Retina (tissue), 1 donor: ENCODE measurements around the gene CAMSAP1.
"Not testable (repeated sequence)": the region's sequence is repeated elsewhere in the genome, so short reads cannot be mapped to it uniquely, and the experiment has no call there.

Experiments
- DNase-seq: peaks from one replicate; pipeline ENCODE4 v3.0.0-alpha.2; 2016

Gene CAMSAP1

DNA sequence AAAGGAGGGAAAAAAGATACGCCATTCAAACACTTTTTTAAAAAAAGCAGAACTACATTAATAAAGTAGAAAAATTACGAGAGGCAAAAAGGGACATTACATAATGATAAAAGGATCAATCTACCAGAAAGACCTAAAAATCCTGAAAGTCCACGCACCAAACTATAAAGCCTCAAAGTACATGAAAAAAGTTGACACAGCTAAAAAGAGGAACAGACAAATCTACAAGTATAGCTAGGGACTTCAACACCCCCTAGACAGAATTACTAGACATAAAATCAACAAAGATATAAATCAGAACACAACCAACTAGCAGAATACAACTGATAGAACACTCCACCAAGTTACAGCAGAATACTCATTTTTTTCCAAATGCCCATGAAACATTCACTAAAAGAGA is 11.1 kb downstream of the CAMSAP1 start:
- DNase-seq: no peak

DNA sequence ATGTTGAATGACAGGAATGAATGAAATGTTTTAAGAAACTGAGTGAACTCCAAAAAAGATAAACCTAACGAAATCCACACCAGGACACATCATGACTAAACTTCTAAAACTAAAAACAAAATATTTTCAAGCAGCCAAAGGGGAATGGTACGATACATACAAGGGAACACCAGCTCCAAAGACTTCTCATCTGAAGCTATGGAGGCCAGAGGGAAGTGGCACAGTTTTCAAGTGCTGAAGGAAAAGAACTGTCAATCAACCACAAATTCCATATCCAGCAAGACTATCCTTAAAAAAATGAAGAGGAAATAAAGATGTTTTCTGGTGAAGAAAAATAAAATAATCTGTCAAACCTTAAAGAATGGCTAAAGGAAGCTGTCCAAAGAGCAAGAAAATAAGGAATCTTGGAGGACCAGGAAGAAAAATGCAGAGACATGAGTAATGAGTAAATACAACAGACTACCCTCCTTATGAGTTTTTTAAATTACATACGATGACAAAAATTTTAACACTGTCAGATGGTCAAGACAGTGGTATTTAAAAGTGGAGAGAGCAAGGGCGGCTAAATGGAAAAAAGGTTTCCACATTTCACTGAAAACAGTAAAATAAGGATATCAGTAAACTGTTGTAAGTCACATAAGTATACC is 12.0 kb downstream of the CAMSAP1 start:
- DNase-seq: no peak

DNA sequence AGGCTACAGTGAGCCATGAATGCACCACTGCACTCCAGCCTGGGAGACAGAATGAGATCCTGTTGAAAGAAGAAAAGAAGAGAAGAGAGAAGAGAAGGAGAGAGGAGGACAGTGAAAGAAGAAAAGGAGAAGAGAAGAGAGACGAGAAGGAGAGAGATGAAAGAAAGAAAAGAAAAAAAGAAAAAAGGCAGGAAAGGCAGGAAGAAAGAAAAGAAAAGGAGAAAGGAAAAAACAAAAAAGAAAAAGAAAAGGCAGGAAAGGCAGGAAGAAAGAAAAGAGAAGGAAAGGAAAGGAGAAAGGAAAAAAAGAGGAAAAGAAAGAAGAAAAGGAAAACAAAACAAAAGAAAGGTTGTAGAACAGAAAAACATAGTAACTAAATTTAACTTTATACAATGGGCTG is 14.2 kb downstream of the CAMSAP1 start:
- DNase-seq: no peak

DNA sequence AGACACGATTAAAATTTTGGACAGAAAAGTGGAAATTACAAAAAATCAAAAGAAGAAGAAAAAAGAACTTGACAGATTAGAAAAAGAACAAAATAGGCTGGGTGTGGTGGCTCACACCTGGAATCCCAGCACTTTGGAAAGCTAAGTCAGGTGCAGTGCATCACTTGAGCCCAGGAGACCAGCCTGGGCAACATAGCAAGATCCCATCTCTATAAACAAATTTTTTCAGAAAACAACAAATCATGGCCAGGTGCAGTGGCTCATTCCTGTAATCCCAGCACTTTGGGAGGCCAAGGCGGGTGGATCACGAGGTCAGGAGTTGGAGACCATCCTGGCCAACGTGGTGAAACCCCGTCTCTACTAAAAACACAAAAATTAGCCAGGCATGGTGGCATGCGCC is 15.0 kb downstream of the CAMSAP1 start:
- not testable (repeated sequence) for DNase-seq

DNA sequence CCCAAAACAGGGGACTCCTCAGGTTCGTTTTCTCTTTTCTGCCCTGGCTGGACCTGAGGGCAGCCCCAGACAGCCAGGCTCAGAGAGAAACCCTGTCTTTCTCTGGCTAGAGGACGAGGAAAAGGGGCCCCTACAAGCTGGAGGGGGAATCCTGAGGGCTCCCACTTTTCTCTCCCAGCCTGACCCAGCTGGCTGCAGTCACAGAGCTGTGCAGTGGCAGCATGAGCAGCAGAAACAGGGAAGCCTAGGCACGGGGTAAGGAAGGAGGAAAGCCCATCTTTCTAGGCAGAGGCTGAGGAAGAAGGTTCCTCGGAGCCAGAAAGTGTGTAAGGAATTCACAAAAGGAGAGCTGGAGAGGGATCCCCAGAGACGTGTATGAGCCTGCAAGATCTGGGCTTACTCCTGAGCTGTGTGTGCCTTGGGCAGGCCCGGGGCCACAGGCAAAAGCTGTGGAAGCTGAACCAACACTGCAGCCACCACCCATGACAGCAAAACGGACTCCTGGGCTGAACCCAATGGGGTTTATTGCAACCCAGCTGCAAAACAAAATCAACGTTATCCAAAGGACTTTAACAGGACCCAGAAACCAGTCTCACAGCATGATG is 16.2 kb downstream of the CAMSAP1 start:
- no peak for DNase-seq

DNA sequence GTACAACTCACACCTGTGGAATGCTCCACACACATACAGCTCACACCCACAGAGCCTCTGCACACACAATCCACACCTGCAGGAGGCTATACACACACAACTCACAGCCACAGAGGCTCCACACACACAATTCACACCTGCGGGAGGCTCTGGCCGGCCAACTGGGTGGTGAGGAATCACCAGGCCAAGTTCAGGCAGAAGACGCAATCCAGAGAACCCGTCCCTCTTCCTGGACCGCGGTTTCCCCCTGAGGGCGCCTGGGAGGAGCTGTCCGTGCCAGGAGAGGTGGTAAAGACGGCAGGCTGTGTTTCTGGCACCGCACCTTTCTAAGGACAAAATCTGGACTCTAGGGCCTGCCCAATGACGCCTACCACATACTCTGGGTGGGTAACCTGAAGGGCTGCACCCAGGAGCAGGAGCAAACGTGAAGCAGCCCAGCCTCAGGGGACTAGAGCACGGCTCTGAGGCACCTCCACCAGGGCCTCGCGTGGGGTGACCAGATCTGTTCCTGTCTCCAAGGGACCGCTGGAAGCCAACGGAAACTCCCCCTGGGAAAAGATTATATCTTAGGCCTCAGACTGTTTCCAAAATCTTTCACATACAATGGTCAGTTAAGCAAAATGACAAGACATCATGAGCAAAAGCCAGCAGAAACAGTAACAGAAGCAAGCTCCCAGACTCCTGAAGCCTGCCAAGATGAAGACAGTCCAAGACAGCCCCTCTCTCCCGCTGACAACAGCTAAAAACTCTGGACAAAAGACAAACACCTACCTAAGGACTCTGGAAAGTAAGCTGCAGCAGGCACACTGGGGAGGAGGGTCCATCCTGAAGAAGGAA is 16.9 kb downstream of the CAMSAP1 start:
- DNase-seq: no peak

DNA sequence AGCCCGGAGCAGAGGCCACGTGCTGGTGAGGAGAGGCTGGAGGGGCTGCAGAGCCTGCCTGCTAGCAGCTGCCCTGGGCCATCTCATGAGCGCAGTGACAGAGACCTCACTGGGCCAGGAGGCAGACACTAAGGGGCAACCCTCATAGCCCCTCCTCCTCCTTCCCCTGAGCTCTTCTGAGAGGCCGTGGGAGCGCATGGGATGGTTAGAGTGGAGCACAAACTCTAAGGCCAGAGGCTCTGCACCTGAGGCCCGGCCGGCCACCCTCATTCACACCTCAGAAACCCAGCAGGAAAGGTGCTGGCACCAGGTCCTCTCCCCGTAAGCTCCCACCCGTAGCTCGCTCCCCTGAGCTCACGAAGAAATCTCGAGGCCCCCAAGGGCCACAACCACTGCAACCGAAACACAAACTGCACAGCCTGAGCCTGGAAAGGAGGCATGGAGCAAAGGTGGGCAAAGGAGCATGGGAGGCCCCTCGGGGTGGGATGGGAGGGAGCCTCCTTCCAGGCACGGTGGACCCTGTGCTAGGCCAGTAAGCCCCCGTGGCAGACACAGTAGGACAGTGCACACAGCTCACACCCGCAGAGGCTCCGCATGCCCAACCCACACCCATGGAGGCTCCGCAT is 17.7 kb downstream of the CAMSAP1 start:
- DNase-seq: no peak

DNA sequence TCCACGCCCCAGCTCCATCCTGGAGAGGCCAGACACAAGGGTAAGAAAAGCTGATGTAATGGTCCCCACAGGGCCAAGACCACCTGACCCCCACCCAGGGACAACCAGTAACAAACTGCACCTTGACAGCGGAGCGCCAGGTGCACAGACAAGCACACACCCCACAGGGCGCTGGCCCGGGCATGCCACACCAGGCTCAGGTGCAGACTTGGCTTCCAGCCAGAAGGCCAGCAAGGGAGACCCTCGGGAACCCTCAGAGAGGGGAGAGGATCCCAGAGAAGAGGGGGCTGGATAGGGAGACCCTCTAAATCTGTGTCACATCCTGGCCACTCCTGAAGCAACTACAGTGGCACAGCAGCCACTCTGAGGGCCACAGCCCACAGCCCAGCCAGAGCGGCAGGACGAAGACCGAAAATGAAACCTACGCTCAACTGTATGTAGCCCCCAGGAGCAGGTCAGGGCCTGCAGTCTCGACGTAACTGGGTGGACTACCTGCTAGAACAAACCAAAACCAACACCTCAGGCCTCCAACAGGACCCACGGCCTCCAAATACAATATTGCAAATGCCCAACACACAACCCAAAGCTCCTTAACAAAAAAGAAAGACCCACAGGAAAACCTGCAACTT is 18.5 kb downstream of the CAMSAP1 start:
- no peak for DNase-seq

DNA sequence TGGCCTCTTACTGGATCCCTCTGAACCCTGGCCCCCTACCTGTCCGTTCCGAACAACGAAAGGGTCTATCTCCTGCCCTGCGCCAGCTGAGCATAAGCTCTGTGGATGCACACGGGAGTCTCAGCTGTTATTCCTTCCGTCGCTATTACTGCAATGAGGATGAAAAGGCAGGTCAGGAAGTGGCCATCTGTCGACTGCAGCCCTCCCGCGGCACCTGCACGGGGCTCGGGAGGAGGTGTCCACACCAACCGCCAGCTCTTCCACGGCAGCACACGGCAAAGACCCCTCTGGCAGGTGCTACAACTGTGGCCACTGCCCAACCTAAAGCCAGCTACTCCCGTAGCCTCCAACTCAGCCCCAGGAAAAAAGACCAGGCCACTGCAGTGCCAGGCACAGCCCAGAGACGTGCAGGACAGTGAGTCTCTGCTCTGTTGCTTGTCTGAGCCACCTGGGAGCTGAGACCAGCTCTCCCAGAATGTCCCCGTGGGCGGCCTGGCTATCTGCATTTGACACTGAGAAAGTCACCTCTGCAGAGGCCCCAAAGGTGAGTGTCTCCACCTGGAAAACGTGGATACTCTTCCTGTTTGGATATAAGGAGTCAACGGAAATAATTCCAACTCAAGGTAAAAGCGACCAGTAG is 19.1 kb downstream of the CAMSAP1 start:
- DNase-seq: no peak

DNA sequence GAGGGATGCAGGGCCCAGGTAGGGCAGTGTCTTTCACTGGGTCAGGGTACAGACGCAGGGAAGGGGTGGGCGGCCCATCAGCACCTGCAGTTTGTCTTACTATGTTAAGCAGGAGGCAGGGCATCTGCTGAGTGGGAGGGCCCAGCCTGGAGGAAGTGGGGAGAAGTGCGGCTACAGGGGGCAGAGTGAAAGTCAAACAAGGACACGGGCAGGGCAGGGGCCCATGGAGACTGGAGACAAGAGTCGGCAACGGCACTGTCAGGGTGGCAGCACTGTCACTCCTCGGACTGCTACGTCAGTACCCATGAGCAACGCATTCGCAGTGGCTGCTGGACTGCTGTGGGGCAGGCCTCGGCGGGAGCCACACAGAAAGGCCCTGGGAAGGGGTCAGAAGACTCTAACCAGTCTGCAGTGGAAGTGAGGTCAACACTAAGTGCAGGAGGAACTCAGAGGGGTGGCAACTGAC is 19.7 kb downstream of the CAMSAP1 start:
- no peak for DNase-seq

DNA sequence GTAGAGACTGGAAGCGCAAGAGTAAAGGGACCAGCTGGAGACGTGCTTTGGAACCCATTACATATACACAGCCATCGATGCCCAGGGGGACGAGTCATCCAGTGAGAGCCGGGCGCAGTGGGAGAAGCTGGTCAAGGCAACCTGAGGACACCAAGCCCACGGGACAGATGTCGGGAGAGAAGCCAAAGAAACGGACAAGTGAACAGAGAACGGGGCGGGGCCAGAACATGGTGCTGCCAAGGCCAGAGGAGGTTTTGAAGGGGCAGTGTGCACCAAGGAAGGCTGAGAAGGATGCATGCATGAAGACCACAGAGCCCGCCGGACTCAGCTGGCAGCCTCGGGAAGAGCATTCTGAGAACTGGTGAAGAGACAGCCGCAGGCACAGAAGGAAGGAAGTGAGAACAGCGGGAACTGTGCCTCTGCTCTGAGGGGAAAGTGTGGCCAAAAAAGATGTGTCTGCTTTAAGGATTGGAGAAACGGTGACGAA is 20.3 kb downstream of the CAMSAP1 start:
- no peak for DNase-seq

DNA sequence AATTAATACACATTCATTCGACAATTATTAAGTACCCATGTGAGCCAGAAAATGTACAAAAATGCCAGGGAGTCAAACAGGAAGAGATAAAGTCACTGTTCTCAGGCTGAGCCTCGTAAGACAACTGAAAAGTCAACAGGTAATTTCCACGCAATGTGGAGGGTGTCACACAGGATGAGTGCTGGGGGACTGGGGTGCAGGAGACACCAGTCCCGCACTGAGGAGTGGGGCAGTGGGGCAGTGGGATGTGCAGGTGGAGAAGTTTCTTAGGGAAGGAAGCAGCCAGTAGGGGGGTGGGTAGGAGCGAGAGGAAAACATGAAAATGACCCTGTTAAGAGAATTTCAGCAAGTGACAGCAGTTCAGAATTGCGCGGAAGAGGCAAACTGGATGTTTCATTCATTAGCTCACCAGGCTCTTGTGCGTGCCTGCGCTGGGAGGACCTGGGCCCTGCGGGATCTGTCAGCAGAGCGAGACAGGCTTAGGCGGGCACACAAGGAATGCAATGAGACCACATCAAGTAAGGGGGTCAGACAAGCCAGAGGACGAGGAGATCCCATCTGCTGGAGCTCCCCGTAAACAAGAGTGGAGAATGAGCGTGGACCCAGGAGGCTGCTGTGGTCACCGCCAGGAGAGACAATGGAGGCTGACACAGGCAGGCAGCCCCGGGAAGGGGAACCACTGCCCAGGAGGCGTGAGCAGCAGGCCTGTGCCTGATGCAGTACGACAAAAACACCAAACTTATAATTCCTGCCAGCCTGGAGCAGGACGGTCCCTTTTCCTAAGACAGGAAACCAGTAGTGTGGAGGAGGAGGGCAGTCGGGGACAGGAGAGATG is 21.0 kb downstream of the CAMSAP1 start:
- no peak for DNase-seq

DNA sequence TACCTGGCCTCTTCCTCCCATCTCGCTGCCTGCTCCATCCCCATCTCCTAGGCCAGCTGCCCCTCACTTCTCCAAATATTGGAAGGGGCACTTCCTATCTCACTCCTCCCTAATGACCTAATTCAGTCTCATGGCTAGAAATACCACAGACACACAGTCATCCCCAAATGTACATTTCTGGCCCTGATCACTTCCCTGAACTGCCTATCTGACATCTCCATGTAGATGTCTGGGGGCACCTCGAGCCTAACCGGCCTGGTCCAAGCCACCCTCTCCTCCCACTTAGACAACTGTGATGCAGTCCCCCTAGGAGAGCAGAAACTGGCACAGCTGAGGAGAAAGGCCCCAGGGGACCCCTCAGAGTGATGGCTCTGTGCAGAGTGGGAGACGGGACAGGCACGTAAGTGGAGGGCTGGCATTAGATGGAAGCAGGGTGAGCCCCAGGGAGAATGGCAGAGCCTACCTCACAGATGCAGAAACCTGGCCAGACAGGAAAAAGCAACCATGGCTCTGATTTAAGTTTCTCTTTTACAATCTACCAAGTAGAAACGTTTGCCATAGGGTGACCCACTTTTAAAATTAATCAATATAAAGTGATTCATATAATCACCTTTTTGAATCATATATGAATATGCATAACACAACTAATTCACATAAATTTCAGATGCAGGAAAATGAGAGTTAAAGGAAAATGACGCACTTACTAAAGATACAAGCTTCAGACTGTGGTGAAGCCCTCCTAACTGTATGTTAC is 22.1 kb downstream of the CAMSAP1 start:
- no peak for DNase-seq

DNA sequence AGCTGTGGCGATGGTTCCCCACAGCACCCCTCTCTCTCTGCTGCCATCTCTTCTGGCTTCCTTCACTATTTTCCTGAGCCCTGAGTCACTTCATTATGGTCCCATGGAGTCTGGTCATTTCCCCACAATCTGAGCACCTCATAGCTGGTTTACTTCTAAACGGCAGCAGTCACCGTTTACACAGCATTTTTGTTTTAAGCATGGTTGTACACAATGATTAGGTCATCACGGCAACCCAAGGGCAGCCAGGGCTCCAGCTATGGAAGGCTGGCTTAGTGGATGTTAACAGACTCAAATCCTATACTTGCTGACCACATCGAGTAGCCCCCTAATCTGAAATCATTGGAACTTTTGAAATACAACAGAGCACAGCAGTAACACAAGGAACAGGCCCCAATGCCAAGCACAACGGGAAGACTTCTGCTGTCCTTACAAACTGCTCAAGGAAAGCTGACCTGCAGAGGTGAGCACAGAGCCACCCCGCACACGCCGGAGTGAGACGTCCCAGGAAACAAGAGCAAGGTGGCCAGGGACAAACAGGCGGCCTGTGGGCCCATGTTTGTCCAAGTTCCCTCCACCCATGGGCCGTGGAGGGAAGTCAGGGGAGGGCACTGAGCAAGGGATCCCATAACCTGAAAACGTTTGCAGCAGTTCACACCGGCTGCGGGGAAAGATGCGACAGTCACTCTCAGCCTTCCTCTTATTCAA is 22.9 kb downstream of the CAMSAP1 start:
- no peak for DNase-seq

DNA sequence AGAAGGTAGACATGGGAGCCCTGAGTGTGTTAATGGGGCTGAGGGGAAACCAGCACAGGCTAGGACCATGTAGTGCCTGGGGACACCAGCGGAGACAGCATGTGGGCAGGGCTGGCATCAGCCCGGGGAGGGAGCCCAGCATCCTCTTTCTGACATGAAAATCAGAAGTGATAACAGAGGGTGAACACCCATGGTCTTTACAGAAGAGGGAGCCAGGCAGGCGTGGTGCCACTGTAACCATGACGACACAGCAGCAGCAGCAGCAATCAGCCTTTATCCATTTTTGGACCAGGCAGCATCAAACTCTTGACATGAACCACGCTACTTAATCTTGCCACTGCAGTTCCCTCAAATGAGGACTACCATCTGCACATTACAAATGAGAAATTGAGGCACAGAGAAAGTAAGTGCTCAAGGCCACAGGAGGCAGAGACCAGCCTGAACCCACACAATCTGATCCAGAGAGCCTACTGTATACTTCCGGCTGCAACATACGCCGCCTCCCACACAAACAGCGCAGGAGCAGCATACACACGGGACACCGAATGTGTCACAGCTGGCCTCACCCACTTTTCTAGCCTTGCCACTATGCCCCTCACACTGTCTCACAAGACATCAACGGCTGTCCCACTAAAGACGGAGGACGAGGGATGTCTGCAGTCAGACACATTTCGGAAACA is 23.8 kb downstream of the CAMSAP1 start:
- DNase-seq: no peak

DNA sequence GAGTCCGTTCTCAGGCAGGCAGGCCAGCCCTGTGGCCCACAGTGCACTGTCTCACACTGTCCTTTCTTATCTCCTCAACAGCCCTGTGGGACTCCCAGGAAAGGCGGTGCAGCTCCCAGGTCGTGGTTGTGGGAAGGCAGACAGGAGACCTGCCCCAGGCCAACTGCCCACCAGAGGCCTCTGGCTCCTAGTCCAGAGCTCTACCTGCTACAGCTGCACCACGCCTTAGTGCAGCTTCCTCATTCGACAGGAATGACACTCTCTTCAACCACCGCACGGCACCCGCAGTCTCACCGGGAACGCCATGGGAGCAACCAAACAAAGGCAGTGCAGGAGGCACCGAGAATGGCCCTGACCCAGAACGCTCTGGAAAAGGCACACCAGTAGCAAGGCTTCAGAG is 25.3 kb downstream of the CAMSAP1 start:
- DNase-seq: no peak

DNA sequence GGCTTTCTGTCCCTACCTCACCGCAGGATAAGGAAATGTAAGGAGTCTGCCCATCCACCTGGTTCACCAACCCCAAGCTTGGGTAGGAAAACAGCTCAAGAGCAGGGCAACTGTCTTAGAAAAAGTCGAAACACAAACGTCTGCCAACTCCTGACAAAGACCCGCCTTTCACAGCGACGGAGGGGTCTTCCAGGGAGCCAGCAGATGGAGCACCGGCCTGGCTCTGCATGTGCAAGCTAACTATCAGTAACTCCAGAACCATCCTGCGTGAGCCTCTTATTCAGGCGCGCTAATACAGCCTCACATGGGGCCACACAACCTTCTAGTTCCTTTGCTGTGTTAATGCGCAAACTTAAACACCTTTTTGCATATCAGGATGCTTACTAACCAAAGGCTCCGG is 26.9 kb downstream of the CAMSAP1 start:
- no peak for DNase-seq

DNA sequence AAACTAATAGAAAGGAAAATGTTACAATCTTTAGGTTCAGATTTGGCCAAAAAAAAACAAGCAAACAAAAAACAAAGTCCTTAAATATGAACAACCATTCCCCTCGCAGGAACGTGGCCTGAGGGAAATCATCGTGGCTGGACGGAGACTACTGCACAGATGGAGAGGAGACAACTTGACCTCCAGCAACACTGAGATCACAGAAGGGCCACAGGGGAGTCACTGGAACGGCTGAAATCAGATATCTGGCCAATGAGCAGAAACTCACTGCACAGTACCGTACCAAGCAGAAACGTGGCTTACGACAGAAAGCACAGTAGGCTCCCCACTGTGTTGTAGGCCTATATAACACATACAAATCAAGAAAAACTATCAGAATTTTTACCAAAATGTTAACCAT is 27.7 kb downstream of the CAMSAP1 start:
- no peak for DNase-seq

DNA sequence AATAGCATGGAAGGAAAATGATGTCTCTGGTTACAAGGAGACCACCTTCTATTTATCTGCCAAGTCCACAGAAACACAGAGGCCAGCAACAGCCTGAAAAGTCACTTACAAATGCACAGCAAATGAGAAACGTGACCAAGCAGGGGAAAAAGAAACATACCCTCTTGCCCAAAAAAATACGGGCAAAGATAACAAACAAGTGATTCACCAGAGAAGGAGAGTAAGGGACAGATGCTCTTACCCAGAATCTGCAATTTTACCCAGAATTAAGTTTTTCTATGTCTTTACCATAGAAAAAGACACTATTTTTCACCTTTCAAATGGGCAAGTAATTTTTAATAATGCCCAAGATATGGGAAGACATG is 28.1 kb downstream of the CAMSAP1 start:
- no peak for DNase-seq
